Activated CD4-positive, alpha-beta memory T cell treated with anti-CD3 and anti-CD28 coated beads for 36 hours (primary cell): ENCODE data around the gene TMEM130. TPM values are rescaled to one million over a fixed set of nuclear protein-coding genes. Genes with fewer than 3 reads are reported as not detected.
"Not testable (repeated sequence)": the region's sequence is repeated elsewhere in the genome, so short reads cannot be mapped to it uniquely, and the experiment has no call there.

Experiments used
- CTCF ChIA-PET: fragments of 350-600 bp; sonication (Branson Sonifier 250); formaldehyde crosslinking; loops from one replicate; lab custom pipeline; 2021; ENCODE audit warnings: antibody characterized with exemption, inconsistent platforms; lab: Charles Lee
- POLR2A ChIA-PET: fragments of 350-600 bp; sonication (Branson Sonifier 250); formaldehyde crosslinking; loops from one replicate; lab custom pipeline; 2021; ENCODE audit warnings: antibody characterized with exemption; lab: Charles Lee
- DNase-seq: peaks from one replicate; pipeline ENCODE4 v3.0.0-alpha.2; 2020
- H3K27ac Mint-ChIP-seq: one replicate; pipeline ENCODE4 v1.8.0; 2021; ENCODE audit warnings: mixed read lengths
- H3K27me3 Mint-ChIP-seq: one replicate; pipeline ENCODE4 v1.8.0; 2021; ENCODE audit warnings: mixed read lengths
- H3K36me3 Mint-ChIP-seq: one replicate; pipeline ENCODE4 v1.8.0; 2021; ENCODE audit warnings: mixed read lengths
- H3K4me1 Mint-ChIP-seq: one replicate; pipeline ENCODE4 v1.8.0; 2021; ENCODE audit warnings: low read depth, mixed read lengths
- H3K4me3 Mint-ChIP-seq: one replicate; pipeline ENCODE4 v1.8.0; 2021; ENCODE audit warnings: mild to moderate bottlenecking, mixed read lengths
- H3K9me3 Mint-ChIP-seq: one replicate; pipeline ENCODE4 v1.8.0; 2021; ENCODE audit warnings: mixed read lengths
- intact Hi-C: fragments of 100-400 bp; cut with micrococcal nuclease; formaldehyde crosslinking; loops from one replicate; pipeline ENCODE4 v1.15.1; 2023
- total RNA-seq, 2 experiments: library from RNA; stranded (reverse); gene quantifications; one replicate each; pipeline ENCODE4 v1.2.3, GENCODE V29; 2021

The TMEM130 gene
- total RNA-seq, 2 experiments from 2014 or later = not detected

GRCh38 chr7:98863601-98864000 is 6.2 kb downstream of the TMEM130 start:
- Mint-ChIP-seq H3K9me3 (no peaks in the 10 kb centered on the region), H3K36me3 (no peaks in the 10 kb centered on the region), H3K27me3 (peaks cover 16% of the 10 kb centered on the region), H3K27ac (no peak overlapping the region), H3K4me1 (no peaks in the 10 kb centered on the region), H3K4me3 (no peak overlapping the region)
- POLR2A ChIA-PET = no interaction called here
- DNase-seq = no peak
- CTCF ChIA-PET = no interaction called here
- intact Hi-C loops = no loop called here

- ChIA-PET CTCF (no interaction called here), POLR2A (no interaction called here)
- no peaks in the 10 kb centered on the region for H3K4me1 Mint-ChIP-seq
- no peak overlapping the region for H3K4me3 Mint-ChIP-seq
- no peaks in the 10 kb centered on the region for H3K36me3 Mint-ChIP-seq
- intact Hi-C loops = no loop called here
- H3K27me3 Mint-ChIP-seq = peaks cover 11% of the 10 kb centered on the region
- H3K27ac Mint-ChIP-seq = no peak overlapping the region
- no peaks in the 10 kb centered on the region for H3K9me3 Mint-ChIP-seq
- no peak for DNase-seq
These were observed 6.9 kb downstream of the TMEM130 start for GRCh38 chr7:98862716-98863420.

- Mint-ChIP-seq H3K4me1 (no peaks in the 10 kb centered on the region), H3K27me3 (peaks cover 11% of the 10 kb centered on the region), H3K27ac (no peak overlapping the region), H3K36me3 (no peaks in the 10 kb centered on the region), H3K9me3 (no peaks in the 10 kb centered on the region), H3K4me3 (no peak overlapping the region)
- CTCF ChIA-PET = interaction anchor here (0.7 kb wide), 1 partner anchor 11 kb away, joined by 4 read pairs; no protein-coding TSS in a partner anchor
- DNase-seq = no peak
- POLR2A ChIA-PET = no interaction called here
- intact Hi-C loops = no loop called here
These were observed 7.6 kb downstream of the TMEM130 start for GRCh38 chr7:98862203-98862602.

GRCh38 chr7:98860071-98860470 is 9.7 kb downstream of the TMEM130 start:
- POLR2A ChIA-PET = no interaction called here
- Mint-ChIP-seq H3K4me3 (no peak overlapping the region), H3K27me3 (peaks cover 11% of the 10 kb centered on the region), H3K9me3 (no peaks in the 10 kb centered on the region), H3K27ac (no peak overlapping the region), H3K4me1 (no peaks in the 10 kb centered on the region), H3K36me3 (no peaks in the 10 kb centered on the region)
- intact Hi-C loops = no loop called here
- no peak for DNase-seq
- CTCF ChIA-PET = no interaction called here

- intact Hi-C loops = no loop called here
- Mint-ChIP-seq H3K27ac (no peak overlapping the region), H3K9me3 (no peaks in the 10 kb centered on the region), H3K36me3 (no peaks in the 10 kb centered on the region), H3K27me3 (peaks cover 13% of the 10 kb centered on the region), H3K4me3 (no peak overlapping the region), H3K4me1 (no peaks in the 10 kb centered on the region)
- POLR2A ChIA-PET = no interaction called here
- CTCF ChIA-PET = no interaction called here
- DNase-seq = no peak
These were observed 14.0 kb downstream of the TMEM130 start for GRCh38 chr7:98855610-98856422.

- POLR2A ChIA-PET = no interaction called here
These were observed 17.0 kb downstream of the TMEM130 start for GRCh38 chr7:98852826-98853225.

GRCh38 chr7:98848918-98849317 is 20.9 kb downstream of the TMEM130 start:
- Mint-ChIP-seq H3K27me3 (peaks cover 4% of the 10 kb centered on the region), H3K4me1 (no peaks in the 10 kb centered on the region), H3K4me3 (no peak overlapping the region), H3K27ac (no peak overlapping the region), H3K36me3 (no peaks in the 10 kb centered on the region), H3K9me3 (peaks cover 8% of the 10 kb centered on the region)
- intact Hi-C loops = no loop called here
- ChIA-PET CTCF (no interaction called here), POLR2A (no interaction called here)
- DNase-seq = no peak

More at GRCh38 chr7:98852826-98853225, 17.0 kb downstream of the TMEM130 start:
- no peaks in the 10 kb centered on the region for H3K4me1 Mint-ChIP-seq
- intact Hi-C loops = no loop called here
- no peak overlapping the region for H3K27ac Mint-ChIP-seq
- H3K9me3 Mint-ChIP-seq = peaks cover 8% of the 10 kb centered on the region
- H3K27me3 Mint-ChIP-seq = peaks cover 4% of the 10 kb centered on the region
- CTCF ChIA-PET = interaction anchor here (1.6 kb wide), 1 partner anchor 11 kb away, joined by 3 read pairs; no protein-coding TSS in a partner anchor
- no peaks in the 10 kb centered on the region for H3K36me3 Mint-ChIP-seq
- no peak for DNase-seq
- H3K4me3 Mint-ChIP-seq = no peak overlapping the region

- H3K9me3 Mint-ChIP-seq, POLR2A ChIA-PET, H3K4me3 Mint-ChIP-seq, H3K36me3 Mint-ChIP-seq, H3K4me1 Mint-ChIP-seq, intact Hi-C loops, DNase-seq, H3K27me3 Mint-ChIP-seq, H3K27ac Mint-ChIP-seq: not testable (repeated sequence)
- CTCF ChIA-PET = interaction anchor here (0.6 to 4.6 kb wide), 11 partner anchors 10 to 416 kb away, joined by 3 to 67 read pairs (median 8); no protein-coding TSS in a partner anchor
These were observed 27.3 kb downstream of the TMEM130 start for GRCh38 chr7:98842552-98842951.

- H3K4me3 Mint-ChIP-seq = no peak overlapping the region
- H3K27ac Mint-ChIP-seq = no peak overlapping the region
- peak; percentile 75 for DNase-seq
- no peaks in the 10 kb centered on the region for H3K9me3 Mint-ChIP-seq
- ChIA-PET POLR2A (no interaction called here), CTCF (interaction anchor here (0.5 to 4.6 kb wide), 18 partner anchors 10 to 425 kb away, joined by 3 to 67 read pairs (median 4); partner anchors contain the start of gene TRRAP)
- intact Hi-C loops = loop anchor here (1.0 kb wide), 1 partner anchor 408 kb away; no protein-coding TSS in a partner anchor
- H3K27me3 Mint-ChIP-seq = peaks cover 4% of the 10 kb centered on the region
- H3K36me3 Mint-ChIP-seq = no peaks in the 10 kb centered on the region
- peaks cover 2% of the 10 kb centered on the region for H3K4me1 Mint-ChIP-seq
These were observed 28.4 kb downstream of the TMEM130 start for GRCh38 chr7:98841179-98841997.

GRCh38 chr7:98840722-98841121 is 29.1 kb downstream of the TMEM130 start:
- peaks cover 4% of the 10 kb centered on the region for H3K27me3 Mint-ChIP-seq
- no peak overlapping the region for H3K27ac Mint-ChIP-seq
- intact Hi-C loops = loop anchor here (1.0 kb wide), 1 partner anchor 407 kb away; no protein-coding TSS in a partner anchor
- no peaks in the 10 kb centered on the region for H3K36me3 Mint-ChIP-seq
- H3K4me1 Mint-ChIP-seq = peaks cover 2% of the 10 kb centered on the region
- CTCF ChIA-PET = interaction anchor here (0.6 to 4.6 kb wide), 16 partner anchors 9 to 424 kb away, joined by 3 to 67 read pairs (median 4); partner anchors contain the start of gene TRRAP
- POLR2A ChIA-PET = no interaction called here
- H3K4me3 Mint-ChIP-seq = no peak overlapping the region
- no peaks in the 10 kb centered on the region for H3K9me3 Mint-ChIP-seq
- DNase-seq = no peak

GRCh38 chr7:98840096-98840495 is 29.7 kb downstream of the TMEM130 start:
- DNase-seq = no peak

More at GRCh38 chr7:98840096-98840495, 29.7 kb downstream of the TMEM130 start:
- no peaks in the 10 kb centered on the region for H3K36me3 Mint-ChIP-seq
- H3K27me3 Mint-ChIP-seq = peaks cover 4% of the 10 kb centered on the region
- H3K27ac Mint-ChIP-seq = no peak overlapping the region
- no peaks in the 10 kb centered on the region for H3K9me3 Mint-ChIP-seq
- CTCF ChIA-PET = interaction anchor here (0.6 to 4.6 kb wide), 7 partner anchors 9 to 419 kb away, joined by 3 to 67 read pairs (median 12); no protein-coding TSS in a partner anchor
- POLR2A ChIA-PET = no interaction called here
- intact Hi-C loops = no loop called here
- no peak overlapping the region for H3K4me3 Mint-ChIP-seq
- H3K4me1 Mint-ChIP-seq = peaks cover 2% of the 10 kb centered on the region
